HepG2 (cell line): ENCODE results near the gene C6orf132. TPM values are rescaled to one million over a fixed set of nuclear protein-coding genes. Genes with fewer than 3 reads are reported as not detected.

Experiments used
- HNF4A ChIP-seq: sonication (generic); formaldehyde crosslinking; IDR thresholded peaks from 2 replicates; pipeline ENCODE4 v1.4.0; 2020; ENCODE audit warnings: missing genetic modification reagents
- NFAT5 ChIP-seq: sonication (generic); formaldehyde crosslinking; IDR thresholded peaks from 2 replicates; pipeline ENCODE4 v1.4.0; 2020; ENCODE audit warnings: missing genetic modification reagents
- NR2F6 ChIP-seq, 2 experiments: IDR thresholded peaks; 2 replicates each; pipeline ENCODE4 v1.6.1; 2016; ENCODE audit warnings: antibody characterized with exemption in 1 of 2, mild to moderate bottlenecking in 1 of 2
- PRDM15 ChIP-seq: sonication (generic); formaldehyde crosslinking; IDR thresholded peaks from 2 replicates; pipeline ENCODE4 v1.4.0; 2020; ENCODE audit warnings: missing genetic modification reagents
- RXRB ChIP-seq: IDR thresholded peaks from 2 replicates; pipeline ENCODE4 v1.6.1; 2016; ENCODE audit warnings: borderline replicate concordance, missing genetic modification reagents, missing compliant biosample characterization
- SMYD3 ChIP-seq: sonication (generic); formaldehyde crosslinking; IDR thresholded peaks from 2 replicates; pipeline ENCODE4 v1.8.1; 2023; ENCODE audit warnings: mild to moderate bottlenecking, missing genetic modification reagents
- TBP ChIP-seq: sonication (generic); formaldehyde crosslinking; IDR thresholded peaks from 2 replicates; pipeline ENCODE4 v1.5.0; 2020; ENCODE audit warnings: missing genetic modification reagents
- ZFP82 ChIP-seq: sonication (generic); formaldehyde crosslinking; IDR thresholded peaks from 2 replicates; pipeline ENCODE4 v1.5.1; 2020; ENCODE audit warnings: mild to moderate bottlenecking, missing genetic modification reagents, borderline replicate concordance
- ZNF160 ChIP-seq: sonication (generic); formaldehyde crosslinking; IDR thresholded peaks from 2 replicates; pipeline ENCODE4 v1.8.0; 2022; ENCODE audit warnings: mild to moderate bottlenecking, inconsistent platforms, missing genetic modification reagents
- ZNF230 ChIP-seq: sonication (generic); formaldehyde crosslinking; IDR thresholded peaks from 2 replicates; pipeline ENCODE4 v1.4.0; 2020; ENCODE audit warnings: mild to moderate bottlenecking, missing genetic modification reagents
- ZNF460 ChIP-seq: sonication (generic); formaldehyde crosslinking; IDR thresholded peaks from 2 replicates; pipeline ENCODE4 v1.5.1; 2020; ENCODE audit warnings: missing genetic modification reagents, mild to moderate bottlenecking, borderline replicate concordance
- ZNF569 ChIP-seq: sonication (generic); formaldehyde crosslinking; IDR thresholded peaks from 2 replicates; pipeline ENCODE4 v1.5.0; 2020; ENCODE audit warnings: mild to moderate bottlenecking, missing genetic modification reagents, moderate library complexity, borderline replicate concordance
- ZNF576 ChIP-seq: sonication (generic); formaldehyde crosslinking; IDR thresholded peaks from 2 replicates; pipeline ENCODE4 v1.4.0; 2020; ENCODE audit warnings: mild to moderate bottlenecking, missing genetic modification reagents
- ZNF646 ChIP-seq: sonication (generic); formaldehyde crosslinking; IDR thresholded peaks from 2 replicates; pipeline ENCODE4 v1.9.0; 2021; ENCODE audit warnings: mild to moderate bottlenecking, missing genetic modification reagents
- ZSCAN29 ChIP-seq: sonication (generic); formaldehyde crosslinking; conservative IDR thresholded peaks from 2 replicates; pipeline ENCODE4 v1.4.0; 2020; ENCODE audit warnings: mild to moderate bottlenecking, missing genetic modification reagents
- polyA plus RNA-seq, 8 experiments: library from polyadenylated mRNA; depleted of rRNA in 3 of 8; stranded (reverse) in 7 of 8; unstranded in 1 of 8; fragments of >200 nt; fragmentation: Illumina TruSeq in 4 of 8; extraction: Trizol in 4 of 8; gene quantifications; 2 replicates each; pipeline versions ENCODE4 v1.2.1 to v1.2.3, GENCODE V29; 2011 to 2016; ENCODE audit warnings: low read depth in 4 of 8, missing spikeins in 1 of 8, mixed read lengths in 1 of 8; ENCODE audit not compliant: insufficient read depth in 1 of 8
- total RNA-seq, 5 experiments: library from RNA; depleted of rRNA; stranded (reverse); fragments of >200 nt; fragmentation: Illumina TruSeq; extraction: Trizol; gene quantifications; 2 replicates each; pipeline ENCODE4 v1.2.3, GENCODE V29; 2016; ENCODE audit warnings: low read depth in 1 of 5

Gene C6orf132
- total and polyA plus RNA-seq, 2 of the 13 experiments (the other 11 are each of a cell fraction or from before 2014, with no cell fraction given) = 0.78 to 3.0 TPM

GRCh38 chr6:42140032-42140431, 2.4 kb downstream of the C6orf132 start (continued):
- TF ChIP-seq NFAT5 (CRISPR knock-in tag) (no peak), PRDM15 (no peak), ZNF230 (CRISPR knock-in tag) (no peak), ZNF460 (CRISPR knock-in tag) (no peak), ZNF646 (CRISPR knock-in tag) (no peak), SMYD3 (CRISPR knock-in tag) (no peak), TBP (CRISPR knock-in tag) (no peak), ZFP82 (no peak), HNF4A (no peak), ZNF569 (CRISPR knock-in tag) (no peak), ZNF576 (CRISPR knock-in tag) (no peak), ZNF160 (no peak), RXRB (CRISPR knock-in tag) (no peak), NR2F6 (IDR thresholded peaks at IDR 0.05) (no peak), NR2F6 (CRISPR knock-in tag; IDR thresholded peaks at IDR 0.05) (no peak), ZSCAN29 (CRISPR knock-in tag) (no peak)
